HCT116 (cell line): ENCODE results near the gene CCR7. TPM values are rescaled to one million over a fixed set of nuclear protein-coding genes. Genes with fewer than 3 reads are reported as not detected.

ENCODE experiments used
- ATAC-seq: fragments of 200-7000 bp; cut with Tn5 transposase; 2 replicates; pipeline ENCODE4 v1.9.1; 2020; ENCODE audit warnings: mild to moderate bottlenecking, moderate library complexity
- BruUV-seq: library from RNA; stranded (reverse); fragments of 400-500 nt; replicated peaks from 2 replicates; lab custom pipeline; 2021; lab: Mats Ljungman, UMichigan
- CTCF ChIA-PET: fragments of 300-600 bp; sonication (Branson Sonifier 250); formaldehyde crosslinking; loops from one replicate; lab custom pipeline; 2021; ENCODE audit warnings: antibody characterized with exemption; lab: Charles Lee
- POLR2A ChIA-PET: fragments of 300-600, 350-600 bp; sonication (Branson Sonifier 250); formaldehyde crosslinking; loops from one replicate; lab custom pipeline; 2021; ENCODE audit warnings: antibody characterized with exemption; lab: Charles Lee
- RAD21 ChIA-PET, 2 experiments: fragments of 300-600 bp; sonication (Branson Sonifier 250); formaldehyde crosslinking; loops; one replicate each; lab custom pipeline; 2023; ENCODE audit warnings: low total read pairs in 2 of 2; ENCODE audit not compliant: uncharacterized antibody in 2 of 2, unreplicated experiment in 2 of 2, low non-redundant PET in 1 of 2; lab: Charles Lee
- DNase-seq: peaks from one replicate; pipeline ENCODE4 v3.0.0-alpha.2; 2010; ENCODE audit warnings: low read depth, low spot score
- H2AFZ ChIP-seq: fragments of 200-600 bp; shearing (Covaris generic), sonication (generic); 2 replicates; pipeline ENCODE4 v1.6.1; 2017; ENCODE audit warnings: low read depth, mixed run types, mixed read lengths, antibody characterized with exemption, low read length; ENCODE audit not compliant: poor library complexity, severe bottlenecking
- H3K27ac ChIP-seq: 2 replicates; pipeline ENCODE4 v1.5.1; 2012; ENCODE audit warnings: low read depth, low read length
- H3K27me3 ChIP-seq: fragments of 200-600 bp; sonication (generic); 2 replicates; pipeline ENCODE4 v1.6.1; 2016; ENCODE audit warnings: mixed run types, low read length, mixed read lengths; ENCODE audit not compliant: insufficient read depth
- H3K36me3 ChIP-seq, 2 experiments: fragments of 200-500 bp in 1 of 2; fragments of 200-600 bp in 1 of 2; sonication (Bioruptor generic) in 1 of 2; sonication (generic) in 1 of 2; 2 replicates each; pipeline versions ENCODE4 v1.5.1 to v1.6.1; 2014 to 2016; ENCODE audit warnings: low read length in 2 of 2, inconsistent platforms in 1 of 2, mixed read lengths in 1 of 2, mixed run types in 1 of 2; ENCODE audit not compliant: insufficient read depth in 2 of 2, control insufficient read depth in 1 of 2
- H3K4me1 ChIP-seq, 2 experiments: fragments of 200-600 bp in 1 of 2; sonication (generic) in 1 of 2; 2 replicates each; pipeline versions ENCODE4 v1.5.1 to v1.6.1; 2012 to 2017; ENCODE audit warnings: low read length in 2 of 2, inconsistent platforms in 1 of 2, mild to moderate bottlenecking in 1 of 2, mixed read lengths in 1 of 2, mixed run types in 1 of 2, moderate library complexity in 1 of 2; ENCODE audit not compliant: insufficient read depth in 2 of 2, control insufficient read depth in 1 of 2
- H3K4me2 ChIP-seq: fragments of 200-600 bp; sonication (generic); 2 replicates; pipeline ENCODE4 v1.6.1; 2017; ENCODE audit warnings: mixed run types, low read length, mixed read lengths
- H3K4me3 ChIP-seq, 2 experiments: fragments of 200-600 bp in 1 of 2; sonication (generic) in 1 of 2; replicated peaks in 1 of 2; 2 replicates each; pipeline ENCODE4 v1.5.1; 2011 to 2016; ENCODE audit warnings: low read length in 2 of 2, control low read depth in 1 of 2, low read depth in 1 of 2, mild to moderate bottlenecking in 1 of 2, mixed read lengths in 1 of 2, mixed run types in 1 of 2
- H3K79me2 ChIP-seq: fragments of 200-600 bp; sonication (generic); 2 replicates; pipeline ENCODE4 v1.6.1; 2017; ENCODE audit warnings: mild to moderate bottlenecking, mixed run types, low read length, moderate library complexity, mixed read lengths; ENCODE audit not compliant: insufficient read depth
- H3K9ac ChIP-seq: fragments of 200-600 bp; sonication (generic); 2 replicates; pipeline ENCODE4 v1.6.1; 2016; ENCODE audit warnings: low read length, mixed read lengths
- H3K9me2 ChIP-seq: fragments of 200-600 bp; sonication (generic), shearing (Covaris generic); 2 replicates; pipeline ENCODE4 v1.6.1; 2017; ENCODE audit warnings: mixed run types, mild to moderate bottlenecking, moderate library complexity; ENCODE audit not compliant: insufficient read depth
- H3K9me3 ChIP-seq, 2 experiments: fragments of 200-500 bp in 1 of 2; fragments of 200-600 bp in 1 of 2; sonication (Bioruptor generic) in 1 of 2; sonication (generic) in 1 of 2; 2 replicates each; pipeline ENCODE4 v1.6.1; 2014 to 2017; ENCODE audit warnings: low read length in 2 of 2, mixed read lengths in 2 of 2, inconsistent platforms in 1 of 2, low read depth in 1 of 2, mild to moderate bottlenecking in 1 of 2, mixed run types in 1 of 2, moderate library complexity in 1 of 2; ENCODE audit not compliant: control insufficient read depth in 1 of 2, insufficient read depth in 1 of 2
- H4K20me1 ChIP-seq: fragments of 200-600 bp; sonication (generic), shearing (Covaris generic); 2 replicates; pipeline ENCODE4 v1.6.1; 2017; ENCODE audit warnings: mixed run types, mild to moderate bottlenecking, moderate library complexity; ENCODE audit not compliant: insufficient read depth
- ATF3 ChIP-seq: IDR thresholded peaks from 2 replicates; pipeline ENCODE4 v1.6.1; 2012
- CBX3 ChIP-seq: IDR thresholded peaks from 2 replicates; pipeline ENCODE4 v1.6.1; 2012; ENCODE audit warnings: low read depth
- CEBPB ChIP-seq: IDR thresholded peaks from 2 replicates; pipeline ENCODE4 v1.6.1; 2012; ENCODE audit warnings: low read depth
- ELF1 ChIP-seq: IDR thresholded peaks from 2 replicates; pipeline ENCODE4 v1.6.1; 2012; ENCODE audit warnings: low read depth, borderline replicate concordance
- JUND ChIP-seq: IDR thresholded peaks from 2 replicates; pipeline ENCODE4 v1.6.1; 2012
- POLR2AphosphoS5 ChIP-seq: IDR thresholded peaks from 2 replicates; pipeline ENCODE4 v1.6.1; 2011; ENCODE audit warnings: mild to moderate bottlenecking, low read depth, low read length, moderate library complexity
- RAD21 ChIP-seq: IDR thresholded peaks from 2 replicates; pipeline ENCODE4 v1.6.1; 2012; ENCODE audit warnings: low read depth, mild to moderate bottlenecking
- SIN3A ChIP-seq: IDR thresholded peaks from 2 replicates; pipeline ENCODE4 v1.6.1; 2012; ENCODE audit warnings: low read depth
- SRF ChIP-seq: IDR thresholded peaks from 2 replicates; pipeline ENCODE4 v1.6.1; 2012; ENCODE audit warnings: low read depth
- TCF7L2 ChIP-seq: IDR thresholded peaks from 2 replicates; pipeline ENCODE4 v1.7.0; 2011; ENCODE audit warnings: borderline replicate concordance, inconsistent platforms; ENCODE audit not compliant: insufficient read depth, insufficient read length; ENCODE audit errors: extremely low read depth
- ZBTB33 ChIP-seq: IDR thresholded peaks from 2 replicates; pipeline ENCODE4 v1.6.1; 2011; ENCODE audit warnings: mild to moderate bottlenecking, low read length, moderate library complexity; ENCODE audit not compliant: insufficient replicate concordance; ENCODE audit errors: extremely low read depth
- intact Hi-C: fragments of 100-400 bp; cut with micrococcal nuclease; formaldehyde crosslinking; loops from 2 replicates; pipeline ENCODE4 v1.10.0; 2022
- total RNA-seq: library from RNA; stranded (reverse); gene quantifications from one replicate; pipeline ENCODE4 v1.2.1, GENCODE V29; 2021; ENCODE audit not compliant: unreplicated experiment

The CCR7 gene
- total RNA-seq, 1 experiment from 2014 or later = 0.69 TPM

GRCh38 chr17:40522250-40522960 is 42.9 kb downstream of the CCR7 start:
- peak overlapping the region; percentile 50; the same call in 1 of the 2 replicates for H3K9ac ChIP-seq
- H3K4me2 ChIP-seq = peak overlapping the region; percentile 84
- ATAC-seq (no peak), DNase-seq (no peak)
- no peak overlapping the region for H3K4me3 ChIP-seq
- no peak overlapping the region for H2AFZ ChIP-seq
- H3K27me3 ChIP-seq = no peaks in the 10 kb centered on the region
- TF ChIP-seq ATF3 (no peak), ZBTB33 (no peak), SRF (no peak), TCF7L2 (no peak), JUND (no peak), SIN3A (no peak), CEBPB (no peak), RAD21 (no peak), CBX3 (no peak), ELF1 (no peak), POLR2AphosphoS5 (no peak)
- POLR2A ChIA-PET = no interaction called here
- no peaks in the 10 kb centered on the region for H3K79me2 ChIP-seq
- peak overlapping the region; percentile 64 for H3K27ac ChIP-seq
- H4K20me1 ChIP-seq = no peaks in the 10 kb centered on the region
- RAD21 ChIA-PET = no interaction called here
- BruUV-seq = no TSS peak
- H3K9me2 ChIP-seq = no peaks in the 10 kb centered on the region
- CTCF ChIA-PET = interaction anchor here (0.6 kb wide), 1 partner anchor 17 kb away, joined by 4 read pairs; no protein-coding TSS in a partner anchor
- no peaks in the 10 kb centered on the region for H3K36me3 ChIP-seq
- H3K9me3 ChIP-seq = peaks cover 0 to 4% of the 10 kb centered on the region in 2 experiments; a peak in 1 of 4 replicates
- peaks cover 48 to 57% of the 10 kb centered on the region in 2 experiments for H3K4me1 ChIP-seq
- intact Hi-C loops = no loop called here
